ENCODE data around the gene TMEM203.
"Not testable (repeated sequence)": the region's sequence is repeated elsewhere in the genome, so short reads cannot be mapped to it uniquely, and the experiment has no call there.

TMEM203 gene

DNA sequence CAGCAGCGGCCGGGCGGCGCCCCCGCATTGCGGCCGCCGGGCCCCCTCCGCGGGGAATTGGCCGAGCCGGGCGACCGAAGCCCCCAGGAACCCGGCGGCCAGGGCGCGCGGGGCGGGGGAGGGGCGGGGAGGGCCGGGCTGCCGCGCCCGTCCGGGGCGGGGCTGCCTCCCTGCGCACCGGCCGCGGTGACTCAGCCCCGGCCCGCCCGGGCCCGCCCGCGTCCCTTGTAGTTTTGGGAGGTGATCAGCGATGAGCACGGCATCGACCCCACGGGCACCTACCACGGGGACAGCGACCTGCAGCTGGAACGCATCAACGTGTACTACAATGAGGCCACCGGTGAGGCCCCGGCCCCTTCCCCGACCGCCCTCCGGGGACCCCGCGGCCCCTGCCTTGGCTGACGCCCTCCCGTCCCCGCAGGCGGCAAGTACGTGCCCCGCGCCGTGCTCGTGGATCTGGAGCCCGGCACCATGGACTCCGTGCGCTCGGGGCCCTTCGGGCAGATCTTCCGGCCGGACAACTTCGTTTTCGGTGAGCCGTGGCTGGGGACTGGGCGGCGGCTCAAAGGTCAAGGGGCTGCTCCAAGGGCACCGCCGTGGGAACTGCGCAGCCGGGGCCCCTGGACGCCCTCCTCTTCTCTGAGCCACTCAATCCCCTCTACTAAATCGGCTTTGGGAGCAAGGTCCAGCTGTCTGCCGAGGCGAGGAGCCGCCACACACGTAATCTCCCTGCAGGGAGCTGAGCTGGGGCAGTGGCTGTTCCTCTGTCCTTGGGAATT, 36.2 kb upstream of the TMEM203 start:
- peak; percentile 72 for DNase-seq

DNA sequence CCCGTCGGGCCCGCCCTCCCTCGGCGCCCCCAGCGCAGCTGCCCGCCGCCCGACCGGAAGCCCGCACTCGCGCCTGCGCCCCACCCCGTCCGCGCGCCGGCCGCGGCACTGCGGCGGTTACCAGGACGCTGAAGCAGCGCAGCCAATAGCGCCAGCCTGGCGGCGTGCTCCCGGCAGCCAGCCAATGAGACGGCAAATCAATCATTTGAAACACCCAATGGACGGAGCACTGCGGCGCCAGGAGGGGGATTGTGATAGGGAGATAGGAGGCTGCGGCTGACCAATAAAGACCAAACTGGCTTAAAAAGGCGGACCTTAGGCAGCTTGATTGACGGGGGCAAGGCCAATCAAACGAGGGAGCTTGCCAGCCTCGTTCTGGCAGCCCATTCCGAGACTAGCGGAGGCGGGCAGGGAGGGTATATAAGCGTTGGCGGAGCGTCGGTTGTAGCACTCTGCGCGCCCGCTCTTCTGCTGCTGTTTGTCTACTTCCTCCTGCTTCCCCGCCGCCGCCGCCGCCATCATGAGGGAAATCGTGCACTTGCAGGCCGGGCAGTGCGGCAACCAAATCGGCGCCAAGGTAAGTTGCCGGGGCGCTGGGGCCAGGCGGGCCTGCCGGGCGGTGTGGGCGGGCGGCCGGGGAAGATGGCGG, 35.5 kb upstream of the TMEM203 start, which contains the start of gene TUBB4B:
Gene TUBB4B, plus strand, starts transcription at position 447 of the 649 bp plus-strand sequence. Its CDS starts 74 bp downstream, at position 521.
- DNase-seq, result peak; percentile 94

DNA sequence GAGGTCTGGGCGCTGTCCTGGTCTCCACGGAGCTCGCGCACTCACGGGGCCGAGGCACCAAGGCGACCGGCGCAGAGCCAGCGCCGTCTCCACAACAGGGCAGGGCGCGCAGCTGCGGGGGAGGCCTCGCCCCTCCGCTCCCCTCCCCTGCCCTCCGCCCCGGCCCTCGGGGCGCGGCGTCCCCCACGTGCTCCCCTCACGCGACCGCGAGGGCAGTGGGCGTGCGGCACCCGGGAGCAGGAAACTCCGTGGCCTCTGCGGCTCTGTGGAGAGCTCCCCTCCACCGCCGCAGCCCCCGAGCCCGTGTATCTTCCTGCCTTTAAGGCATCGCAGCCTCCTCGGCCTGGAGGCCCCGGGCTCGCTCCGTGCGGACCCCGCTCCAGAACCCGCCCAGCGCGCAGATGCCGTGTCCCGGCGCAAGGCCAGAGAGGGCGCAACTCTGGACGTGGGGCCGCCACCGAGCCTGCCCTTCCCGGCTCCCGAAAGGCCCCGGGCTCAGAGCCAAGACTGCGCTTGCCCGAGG, 34.9 kb upstream of the TMEM203 start:
- peak; percentile 73 for DNase-seq

DNA sequence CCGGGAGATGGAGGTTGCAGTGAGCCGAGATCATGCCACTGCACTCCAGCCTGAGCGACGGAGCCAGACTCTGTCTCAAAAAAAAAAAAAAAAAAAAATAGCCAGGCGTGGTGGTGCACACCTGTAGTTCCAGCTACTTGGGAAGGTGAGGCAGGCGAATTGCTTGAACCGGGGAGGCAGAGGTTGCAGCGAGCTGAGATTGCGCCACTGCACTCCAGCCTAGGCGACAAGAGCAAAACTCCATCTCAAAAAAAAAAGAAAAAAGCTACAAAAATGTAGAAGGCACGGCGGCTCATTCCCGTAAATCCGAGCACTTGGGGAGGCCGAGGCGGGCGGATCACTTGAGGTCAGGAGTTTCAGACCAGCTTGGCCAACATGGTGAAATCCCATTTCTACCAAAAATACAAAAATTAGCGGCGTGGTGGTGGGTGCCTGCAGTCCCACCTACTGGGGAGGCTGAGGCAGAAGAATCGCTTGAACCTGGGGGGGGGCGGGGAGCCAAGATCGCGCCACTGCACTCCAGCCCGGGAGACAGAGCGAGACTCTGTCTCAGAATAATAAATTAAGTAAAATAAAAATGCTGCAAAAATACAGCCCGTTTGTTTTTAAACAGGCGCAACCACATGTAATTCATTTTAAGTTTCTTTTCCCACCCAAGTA, 34.2 kb upstream of the TMEM203 start:
- not testable (repeated sequence) for DNase-seq

DNA sequence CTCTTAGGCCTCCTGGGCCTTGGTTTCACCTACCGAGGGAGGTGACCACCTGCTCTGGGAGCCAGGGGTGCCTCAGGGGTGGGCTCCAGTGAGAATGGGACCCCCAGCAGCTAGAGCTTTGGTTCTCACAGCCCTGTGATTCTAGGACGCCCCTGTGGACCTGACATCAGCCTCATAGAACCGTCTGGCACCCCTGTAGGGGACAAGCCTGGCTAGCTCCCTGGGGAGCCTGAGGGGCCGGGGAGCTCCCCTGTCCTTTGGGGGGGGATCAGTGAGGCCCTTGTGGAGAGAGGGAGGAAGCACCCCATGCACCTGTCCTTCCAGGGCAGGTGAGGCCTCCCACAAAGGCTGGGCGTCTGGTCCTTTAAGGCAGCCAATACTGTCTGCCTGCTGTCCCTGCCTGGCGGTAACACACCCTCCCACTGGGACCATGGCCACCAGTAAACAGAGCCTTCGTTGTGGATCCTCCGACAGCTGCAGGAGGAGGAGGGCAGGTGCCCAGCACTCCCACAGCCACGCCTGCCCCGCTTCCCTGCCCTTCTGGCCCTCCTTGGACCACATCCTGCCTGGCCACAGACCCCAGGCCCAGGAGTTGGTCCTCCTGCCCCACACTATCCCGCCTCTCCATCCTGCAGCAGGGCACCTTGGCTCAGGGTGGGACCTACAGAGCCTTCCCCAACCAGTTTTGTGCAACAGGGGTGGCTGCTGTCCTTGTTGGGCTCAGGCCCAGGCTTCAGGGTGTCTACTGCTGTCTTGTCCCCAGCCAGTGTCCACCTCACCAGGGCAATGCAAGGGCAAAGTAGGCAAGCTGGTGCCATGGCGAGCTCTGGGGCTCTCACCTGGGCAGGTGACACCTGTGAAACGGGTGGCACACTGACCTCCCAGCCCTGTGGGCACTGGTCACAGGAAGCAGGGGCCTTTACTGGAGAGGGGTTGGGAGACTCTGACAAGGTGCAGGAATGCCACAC, 32.6 kb upstream of the TMEM203 start:
- no peak for DNase-seq

DNA sequence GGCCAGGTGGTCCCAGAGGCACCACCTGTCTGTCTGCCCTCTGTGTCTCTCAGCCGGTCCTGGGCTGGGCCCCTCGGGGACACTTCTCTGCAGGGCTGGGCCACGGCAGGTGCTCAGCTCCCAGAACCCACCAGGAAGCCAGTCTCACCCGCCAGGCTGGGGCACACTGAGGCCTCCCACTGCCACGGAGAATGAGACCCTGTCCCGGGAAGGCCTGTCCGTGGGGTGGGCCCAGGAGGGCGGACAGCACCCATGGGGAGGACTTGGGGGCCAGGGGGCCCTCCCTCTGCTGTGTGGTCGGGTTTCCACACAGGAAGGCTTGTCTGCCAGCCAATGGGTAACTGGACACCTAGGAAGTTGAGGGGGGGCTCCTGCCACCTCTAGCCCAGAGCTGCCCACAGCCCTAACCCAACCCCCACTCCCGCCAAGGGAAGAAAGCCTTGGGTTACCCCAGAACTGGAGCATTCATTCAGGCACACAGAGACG, 31.5 kb upstream of the TMEM203 start:
- DNase-seq, result no peak

DNA sequence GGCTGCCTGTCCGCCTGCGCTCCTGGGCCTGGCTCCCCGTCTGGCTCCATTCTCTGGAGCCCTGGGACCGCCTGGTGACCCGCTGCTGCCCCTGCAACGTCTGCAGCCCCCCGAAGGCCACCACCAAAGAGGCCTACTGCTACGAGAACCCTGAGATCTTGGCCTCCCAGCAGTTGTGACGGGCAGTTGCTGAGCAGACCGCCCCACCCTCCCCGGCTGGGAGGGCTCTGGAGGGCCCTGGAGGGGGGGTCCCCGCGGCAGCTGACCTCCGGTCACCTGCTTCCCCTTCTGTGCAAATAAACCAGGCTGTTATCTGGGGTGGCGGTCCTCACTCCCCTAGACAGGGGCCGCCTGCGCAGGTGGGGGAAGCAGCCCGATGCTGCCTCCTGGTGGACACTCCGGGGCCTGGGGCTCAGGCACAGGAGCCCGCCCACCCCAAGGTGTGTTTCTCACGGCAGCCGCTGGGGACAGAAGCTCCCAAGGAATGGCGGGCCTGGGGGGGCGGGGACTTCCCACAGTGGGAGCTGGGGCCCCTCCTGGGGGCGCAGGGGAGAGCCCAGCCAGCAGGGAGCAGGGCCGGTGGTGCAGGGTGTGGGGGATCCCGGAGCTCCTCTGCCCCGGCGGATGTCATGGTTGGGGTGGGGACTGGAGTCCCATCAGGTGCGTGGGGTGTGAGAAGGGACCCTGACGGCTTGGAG, 30.9 kb upstream of the TMEM203 start:
- DNase-seq, result peak; percentile 91

DNA sequence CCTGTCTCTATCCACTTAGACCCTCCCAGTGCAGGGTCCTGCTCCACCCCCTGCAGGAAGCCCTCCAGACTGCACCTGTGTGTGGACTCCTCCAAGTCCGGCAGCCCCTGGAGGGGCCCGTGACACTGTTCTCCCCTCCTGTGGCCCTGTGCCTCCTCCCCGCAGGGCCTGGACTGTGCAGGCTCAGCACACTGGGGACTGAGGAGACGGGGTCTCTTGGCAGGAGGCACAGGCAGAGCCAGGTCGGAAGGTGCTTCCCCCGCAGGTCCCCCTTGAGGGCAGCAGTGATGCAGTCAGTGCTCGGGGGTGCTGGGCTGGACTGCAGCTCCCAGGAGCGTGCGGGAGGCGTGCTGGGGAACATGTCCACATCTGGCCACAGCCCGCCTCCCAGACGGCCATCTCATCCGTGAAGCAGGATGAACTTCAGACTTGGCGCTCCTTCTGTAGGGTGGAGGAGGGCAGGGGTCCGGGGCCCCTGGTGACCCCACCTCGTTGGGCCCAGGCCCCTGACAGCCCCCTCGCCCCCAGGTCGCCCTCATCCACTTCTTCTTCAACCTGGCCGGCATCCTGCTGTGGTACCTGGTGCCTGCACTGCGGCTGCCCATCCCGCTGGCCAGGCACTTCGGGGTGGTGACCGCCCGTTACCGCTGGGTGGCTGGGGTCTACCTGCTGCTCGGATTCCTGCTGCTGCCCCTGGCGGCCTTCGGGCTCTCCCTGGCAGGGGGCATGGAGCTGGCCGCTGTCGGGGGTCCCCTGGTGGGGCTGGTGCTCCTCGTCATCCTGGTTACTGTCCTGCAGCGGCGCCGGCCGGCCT, 30.2 kb upstream of the TMEM203 start:
- DNase-seq, result no peak

DNA sequence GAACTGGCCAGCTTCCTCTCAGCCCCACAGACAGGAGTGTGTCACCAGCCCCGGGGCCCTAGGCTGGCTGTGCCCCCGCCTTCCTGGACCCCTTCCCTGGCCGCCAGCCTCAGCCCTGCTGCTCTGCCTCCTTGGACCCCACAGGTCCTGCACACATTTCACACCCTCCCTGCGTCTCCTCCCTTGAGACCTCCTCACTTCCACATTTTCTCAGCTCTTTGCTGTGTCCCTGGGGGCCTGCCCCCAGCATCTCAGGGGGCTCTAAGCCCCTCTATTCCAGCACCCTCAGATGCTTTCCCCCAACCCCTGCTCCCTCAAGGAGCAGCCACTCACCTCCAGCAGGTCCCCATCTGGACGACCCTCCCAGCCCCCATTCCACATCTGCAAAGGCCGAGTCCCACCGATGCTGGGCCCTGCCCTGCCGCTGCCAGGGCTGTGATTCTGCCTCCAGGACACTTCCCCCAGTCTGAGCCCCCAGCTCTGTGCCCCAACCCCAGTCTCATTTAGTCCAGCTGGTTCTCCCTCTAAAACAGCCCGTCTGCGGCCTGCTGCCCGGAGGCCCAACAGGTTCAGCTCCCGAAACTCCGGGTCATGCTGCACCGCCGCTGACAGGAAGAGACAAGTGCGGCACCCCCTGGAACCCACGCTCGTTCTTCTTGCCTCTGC, 29.4 kb upstream of the TMEM203 start:
- DNase-seq, result no peak

DNA sequence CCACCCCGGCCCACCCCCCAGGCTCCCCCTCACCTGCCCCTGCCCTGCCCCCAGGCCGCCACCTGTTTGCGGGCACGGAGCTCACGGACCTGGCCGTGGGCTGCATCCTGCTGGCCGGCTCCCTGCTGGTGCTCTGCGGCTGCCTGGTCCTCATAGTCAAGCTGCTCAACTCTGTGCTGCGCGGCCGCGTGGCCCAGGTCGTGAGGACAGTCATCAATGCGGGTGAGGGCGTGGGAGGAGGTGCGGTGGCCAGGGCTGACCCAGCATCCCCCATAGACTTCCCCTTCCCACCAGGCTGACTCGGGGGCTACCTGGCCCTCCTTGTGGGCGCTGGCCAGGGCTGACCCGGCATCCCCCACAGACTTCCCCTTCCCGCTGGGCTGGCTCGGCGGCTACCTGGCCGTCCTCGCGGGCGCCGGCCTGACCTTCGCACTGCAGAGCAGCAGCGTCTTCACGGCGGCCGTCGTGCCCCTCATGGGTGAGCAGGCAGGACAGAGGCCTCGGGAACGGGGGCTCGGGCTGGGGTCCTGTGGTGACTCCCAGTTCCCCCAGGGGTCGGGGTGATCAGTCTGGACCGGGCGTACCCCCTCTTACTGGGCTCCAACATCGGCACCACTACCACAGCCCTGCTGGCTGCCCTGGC, 28.7 kb upstream of the TMEM203 start:
- no peak for DNase-seq

DNA sequence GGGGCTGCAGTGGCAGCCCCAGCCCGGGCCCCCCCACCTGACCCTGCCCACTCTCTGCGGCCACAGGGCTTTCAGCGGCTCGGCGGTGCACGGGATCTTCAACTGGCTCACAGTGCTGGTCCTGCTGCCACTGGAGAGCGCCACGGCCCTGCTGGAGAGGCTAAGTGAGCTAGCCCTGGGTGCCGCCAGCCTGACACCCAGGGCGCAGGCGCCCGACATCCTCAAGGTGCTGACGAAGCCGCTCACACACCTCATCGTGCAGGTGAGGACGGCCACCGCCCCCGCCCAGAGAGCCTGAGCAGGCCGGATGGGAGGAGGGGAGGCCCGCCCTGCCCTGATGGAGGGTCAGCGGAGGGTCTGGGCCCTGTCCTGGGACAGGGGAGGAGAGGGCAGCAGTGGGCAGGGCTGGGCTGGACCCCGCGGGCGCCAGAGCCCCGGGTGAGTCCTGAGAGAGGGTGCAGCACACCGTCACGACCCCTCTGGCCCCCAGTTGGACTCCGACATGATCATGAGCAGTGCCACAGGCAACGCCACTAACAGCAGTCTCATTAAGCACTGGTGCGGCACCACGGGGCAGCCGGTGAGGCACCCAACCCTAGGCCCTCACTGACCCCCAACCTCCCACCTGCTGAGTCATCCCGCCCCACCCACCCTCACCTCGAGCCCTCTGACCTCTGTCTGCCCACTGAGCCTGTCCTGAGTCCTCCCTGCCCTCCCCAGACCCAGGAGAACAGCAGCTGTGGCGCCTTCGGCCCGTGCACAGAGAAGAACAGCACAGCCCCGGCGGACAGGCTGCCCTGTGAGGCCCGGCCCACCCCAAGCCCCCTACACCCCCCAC, 27.9 kb upstream of the TMEM203 start:
- no peak for DNase-seq

DNA sequence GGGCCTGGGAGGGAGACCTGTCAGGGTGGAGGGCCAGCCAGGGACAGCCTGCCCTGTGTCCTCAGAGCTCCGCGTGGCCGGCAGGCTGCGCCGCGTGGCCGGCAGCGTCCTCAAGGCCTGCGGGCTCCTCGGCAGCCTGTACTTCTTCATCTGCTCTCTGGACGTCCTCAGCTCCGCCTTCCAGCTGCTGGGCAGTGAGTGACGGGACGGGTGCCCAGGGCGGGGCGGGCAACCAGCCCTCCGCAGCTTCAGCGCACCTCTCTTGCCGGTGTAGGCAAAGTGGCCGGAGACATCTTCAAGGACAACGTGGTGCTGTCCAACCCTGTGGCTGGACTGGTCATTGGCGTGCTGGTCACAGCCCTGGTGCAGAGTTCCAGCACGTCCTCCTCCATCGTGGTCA, 27.1 kb upstream of the TMEM203 start:
- DNase-seq, result no peak

DNA sequence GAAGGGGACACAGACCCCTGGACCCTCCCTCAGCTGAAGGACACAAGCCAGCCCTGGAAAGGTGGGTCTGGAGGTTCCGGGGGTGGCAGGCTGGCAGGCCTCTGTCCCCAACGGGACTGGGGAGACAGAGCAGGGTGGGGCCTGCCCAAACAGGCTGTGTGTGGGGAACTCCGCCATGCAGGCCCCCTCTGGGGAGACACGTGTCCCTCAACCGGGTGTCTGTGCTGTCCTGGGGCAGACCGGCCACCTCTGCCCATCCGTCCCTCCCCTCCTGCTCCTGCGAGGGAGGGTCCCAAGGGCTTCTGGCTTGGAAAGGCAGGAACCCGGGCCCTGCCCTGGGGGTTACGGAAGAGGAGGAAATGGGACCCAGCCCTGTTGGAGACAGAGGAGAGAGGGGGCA, 26.7 kb upstream of the TMEM203 start:
- DNase-seq, result no peak

DNA sequence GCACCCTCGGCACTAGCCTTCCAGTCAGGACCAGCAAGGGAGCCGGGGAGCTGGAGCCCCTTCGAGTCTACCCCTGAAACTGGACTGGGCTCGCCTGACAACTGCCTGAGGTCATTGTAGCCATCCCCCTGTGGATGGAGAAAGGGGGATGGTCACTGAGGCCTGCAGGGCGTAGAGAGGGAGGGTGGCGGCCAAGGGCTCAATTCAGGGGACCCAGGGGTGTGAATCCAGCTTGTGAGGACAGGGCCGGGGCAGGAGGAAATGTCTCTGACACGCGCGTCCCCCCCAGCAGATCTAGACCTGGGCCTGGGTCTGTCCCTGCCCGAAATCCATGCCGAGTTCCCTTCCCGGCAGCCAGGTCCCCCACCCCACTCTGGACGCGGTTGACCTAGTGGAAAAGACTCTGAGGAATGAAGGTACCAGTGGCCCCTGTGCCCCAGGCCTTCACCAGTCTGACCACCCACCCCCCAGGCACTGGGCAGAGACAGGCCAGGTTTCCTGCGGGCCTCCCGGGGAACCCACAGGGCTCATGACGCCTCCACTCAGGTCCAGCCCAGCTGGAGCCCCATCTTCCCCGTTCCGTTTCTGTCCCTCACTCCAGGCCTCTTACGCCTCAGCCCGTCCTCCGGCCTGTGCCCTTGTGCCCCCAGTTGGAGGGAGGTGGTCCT, 26.1 kb upstream of the TMEM203 start:
- DNase-seq, result no peak

DNA sequence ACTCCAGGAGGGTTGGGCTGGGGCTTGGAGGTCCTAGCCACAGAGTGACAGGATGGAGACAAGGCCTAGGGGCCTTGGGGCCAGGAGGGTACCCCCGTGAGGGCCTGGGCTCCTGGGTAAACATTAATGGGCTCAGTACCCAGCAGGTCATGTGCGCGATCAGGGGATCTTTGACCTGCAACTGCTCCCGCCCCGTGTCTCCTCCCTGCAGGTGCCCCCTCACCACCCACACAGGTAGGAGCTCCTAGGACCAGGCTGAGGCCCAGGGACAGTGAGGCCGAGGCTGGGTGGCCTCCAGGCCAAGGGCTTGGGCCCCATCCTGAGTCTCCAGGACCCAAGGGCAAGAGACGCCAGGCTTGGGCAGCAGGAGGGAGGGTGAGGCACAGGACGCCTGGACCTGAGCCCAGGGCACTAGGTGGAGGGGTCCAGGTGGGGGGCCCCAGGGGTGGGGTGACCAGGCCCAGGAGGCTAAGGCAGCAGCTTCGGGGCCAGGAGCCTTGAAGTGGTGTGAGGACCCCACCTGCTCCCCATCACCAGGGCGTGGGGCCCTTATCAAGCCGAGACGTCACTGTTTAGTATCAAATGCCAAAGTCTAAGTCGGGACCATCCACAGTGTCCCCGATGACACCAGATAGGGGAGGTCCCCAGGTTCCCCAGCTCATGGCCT, 25.4 kb upstream of the TMEM203 start, which contains the start of gene SLC34A3:
Gene SLC34A3, plus strand, starts transcription at position 197 of the 667 bp plus-strand sequence. CDS start 802 bp downstream, outside the sequence.
- no peak for DNase-seq

DNA sequence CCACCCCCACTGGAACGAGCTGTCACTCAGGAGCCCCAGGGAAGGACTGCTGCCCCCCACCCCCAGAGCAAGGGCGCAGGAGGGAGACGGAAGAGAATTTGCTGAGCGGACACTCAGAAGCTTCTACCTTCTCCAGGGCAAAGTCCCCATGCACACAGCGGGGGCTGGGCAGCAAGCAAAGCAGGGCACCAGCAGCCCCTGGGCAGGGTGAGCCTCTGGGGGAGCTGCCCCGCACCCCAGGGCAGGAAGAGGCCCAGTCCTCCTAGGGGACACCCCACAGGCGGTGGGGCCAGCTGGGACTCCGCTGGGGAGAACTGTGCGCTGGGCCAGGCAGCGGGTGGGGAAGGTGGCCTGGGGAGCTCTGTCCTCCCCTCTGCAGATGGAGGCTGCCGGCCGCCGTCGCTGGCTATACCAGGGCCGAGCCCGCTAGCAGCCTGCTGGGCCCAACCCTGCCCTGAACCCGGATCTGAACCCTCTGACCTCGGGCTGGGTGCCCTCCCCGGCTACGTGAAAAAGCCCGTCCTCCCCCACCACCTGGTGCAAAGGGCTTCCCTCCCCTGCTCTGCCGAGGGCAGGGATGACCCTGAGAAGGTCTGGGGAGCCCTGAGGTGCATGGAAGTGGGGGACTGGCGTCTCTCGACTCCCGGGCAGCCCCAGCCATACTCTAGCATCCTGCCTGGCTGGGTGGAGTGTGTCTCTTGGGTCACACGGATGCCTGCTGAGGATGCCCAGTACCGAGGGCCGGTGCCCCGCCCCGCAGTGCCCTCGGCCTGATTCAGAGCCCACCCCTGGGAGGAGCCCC, 24.7 kb upstream of the TMEM203 start:
- DNase-seq, result no peak

All from activated CD4-positive, CD25-positive, alpha-beta regulatory T cell treated with anti-CD3 and anti-CD28 coated beads, Interleukin-2, amount 50 U/mL, for 72 hours (primary cell).